ENCODE data around the gene HTR1B.

The HTR1B gene

DNA sequence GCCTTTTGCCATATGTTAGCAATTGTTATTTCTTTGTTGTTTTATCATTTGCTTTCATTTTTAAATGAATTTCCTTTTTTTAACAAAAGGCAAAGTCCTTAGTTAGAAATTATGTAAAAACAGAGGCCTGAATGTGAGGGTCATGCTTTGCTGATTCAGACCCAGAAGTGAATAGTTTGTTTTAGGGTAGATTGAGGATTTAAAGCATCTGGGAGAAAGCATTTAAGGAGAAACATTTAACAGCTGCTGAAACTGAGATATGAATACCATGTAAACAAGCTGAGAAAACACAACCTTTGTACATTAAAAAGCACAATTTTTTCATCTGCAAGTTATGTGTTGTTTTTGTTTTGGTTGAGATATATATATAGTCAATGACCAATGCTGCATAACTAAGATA lies 8.0 kb downstream of the HTR1B start:
- no peaks in the 10 kb centered on the region for H3K9me3 ChIP-seq (ENCODE audit: control insufficient read depth, insufficient read depth, low read length)
- no peak overlapping the region for H3K27ac ChIP-seq (ENCODE audit: low read depth, low read length)
- no peak overlapping the region; the same call in 1 of the 2 replicates for H3K4me3 ChIP-seq (ENCODE audit: low read depth, low read length)
- H3K9ac ChIP-seq (ENCODE audit: low read depth, low read length) = no peak overlapping the region
- H3K4me1 ChIP-seq (ENCODE audit: control insufficient read depth, insufficient read depth, low read length) = peaks cover 48% of the 10 kb centered on the region
- no peaks in the 10 kb centered on the region for H3K36me3 ChIP-seq (ENCODE audit: control insufficient read depth, insufficient read depth, low read length)
- no peaks in the 10 kb centered on the region for H3K27me3 ChIP-seq (ENCODE audit: control insufficient read depth, insufficient read depth, low read length)

DNA sequence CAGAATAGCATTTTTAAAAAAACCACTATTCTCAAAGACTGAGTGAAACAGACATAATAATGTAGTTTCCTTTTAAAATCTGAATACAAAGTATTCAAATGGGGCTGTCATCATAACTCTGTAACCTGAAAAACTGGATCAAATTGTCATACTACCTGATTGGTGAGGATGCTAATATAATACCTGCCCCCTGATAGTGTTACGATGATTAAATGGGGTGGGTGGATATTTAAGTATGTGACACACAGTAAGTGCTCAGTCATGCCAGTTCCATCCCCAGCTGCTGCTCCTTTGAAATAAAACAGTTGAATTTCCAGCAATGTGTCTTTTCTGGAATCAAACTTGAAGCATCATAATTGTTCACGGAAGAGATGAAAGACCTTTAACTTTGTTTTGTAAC lies 8.9 kb downstream of the HTR1B start:
- H3K9ac ChIP-seq (ENCODE audit: low read depth, low read length) = no peak overlapping the region
- no peaks in the 10 kb centered on the region for H3K36me3 ChIP-seq (ENCODE audit: control insufficient read depth, insufficient read depth, low read length)
- peaks cover 41% of the 10 kb centered on the region for H3K4me1 ChIP-seq (ENCODE audit: control insufficient read depth, insufficient read depth, low read length)
- H3K4me3 ChIP-seq (ENCODE audit: low read depth, low read length) = no peak overlapping the region
- no peaks in the 10 kb centered on the region for H3K27me3 ChIP-seq (ENCODE audit: control insufficient read depth, insufficient read depth, low read length)
- no peak overlapping the region for H3K27ac ChIP-seq (ENCODE audit: low read depth, low read length)
- H3K9me3 ChIP-seq (ENCODE audit: control insufficient read depth, insufficient read depth, low read length) = no peaks in the 10 kb centered on the region

DNA sequence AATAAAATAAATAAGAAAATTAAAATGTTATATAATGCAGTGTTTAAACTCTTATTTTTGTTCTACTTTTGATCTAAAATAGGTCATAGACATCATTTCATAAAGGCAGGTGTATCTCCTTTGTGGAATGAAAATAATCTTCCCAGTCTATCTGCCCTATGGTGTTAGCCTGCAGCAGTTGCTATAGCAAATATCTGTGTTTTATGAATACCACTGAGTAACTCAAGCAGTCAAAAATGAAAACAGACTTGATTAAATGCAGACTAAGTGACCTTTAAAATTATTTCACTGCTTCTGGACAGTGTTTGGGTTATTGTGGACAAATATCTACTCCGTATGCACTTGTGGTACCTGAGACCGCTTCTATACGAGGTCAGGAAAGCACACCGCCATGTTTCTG lies 11.8 kb downstream of the HTR1B start:
- H3K36me3 ChIP-seq (ENCODE audit: control insufficient read depth, insufficient read depth, low read length) = no peaks in the 10 kb centered on the region

DNA sequence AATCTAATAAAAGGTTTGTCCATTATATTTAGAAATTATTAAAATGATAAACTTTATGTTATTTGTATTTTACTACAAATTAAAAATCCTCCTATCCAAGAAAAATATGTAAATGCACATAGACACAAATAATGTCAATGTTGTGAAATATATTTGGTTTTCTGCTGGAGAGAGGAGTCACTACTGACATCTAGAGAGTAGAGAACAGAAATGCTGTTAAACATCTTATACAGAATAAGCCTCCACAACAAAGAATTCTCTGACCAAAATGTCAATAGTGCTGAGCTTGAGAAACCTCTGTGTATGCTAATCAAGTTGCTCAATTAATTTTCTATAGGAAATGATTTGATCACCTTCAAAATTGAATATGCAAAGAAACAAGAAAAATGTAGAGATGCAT lies 12.4 kb downstream of the HTR1B start:
- H3K9ac ChIP-seq (ENCODE audit: low read depth, low read length) = no peak overlapping the region

More for the DNA sequence above, 11.8 kb downstream of the HTR1B start:
- no peaks in the 10 kb centered on the region for H3K27me3 ChIP-seq (ENCODE audit: control insufficient read depth, insufficient read depth, low read length)
- no peak overlapping the region for H3K27ac ChIP-seq (ENCODE audit: low read depth, low read length)
- no peak overlapping the region for H3K9ac ChIP-seq (ENCODE audit: low read depth, low read length)
- H3K9me3 ChIP-seq (ENCODE audit: control insufficient read depth, insufficient read depth, low read length) = no peaks in the 10 kb centered on the region
- H3K4me1 ChIP-seq (ENCODE audit: control insufficient read depth, insufficient read depth, low read length) = peaks cover 44% of the 10 kb centered on the region
- no peak overlapping the region for H3K4me3 ChIP-seq (ENCODE audit: low read depth, low read length)

DNA sequence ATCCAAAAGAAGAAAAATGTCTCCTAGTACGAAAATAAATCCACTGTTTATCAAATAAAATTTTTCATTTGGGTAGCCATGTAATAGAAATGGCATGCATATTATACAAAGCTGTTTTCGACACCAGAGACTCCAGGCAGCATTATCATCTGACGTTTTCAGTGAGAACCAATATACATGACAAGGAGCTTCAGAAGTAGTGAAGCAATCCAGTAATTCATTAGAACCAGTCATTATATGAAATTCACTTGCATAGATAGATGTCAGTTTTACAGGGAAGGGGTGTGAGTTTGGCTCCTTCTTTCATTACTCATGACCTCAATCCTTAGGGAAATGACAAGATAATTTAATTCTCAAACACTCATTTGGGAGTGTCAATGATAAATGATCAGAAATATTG lies 14.7 kb downstream of the HTR1B start:
- Histone ChIP-seq H3K9ac (ENCODE audit: low read depth, low read length) (no peak overlapping the region), H3K36me3 (ENCODE audit: control insufficient read depth, insufficient read depth, low read length) (no peaks in the 10 kb centered on the region), H3K9me3 (ENCODE audit: control insufficient read depth, insufficient read depth, low read length) (no peaks in the 10 kb centered on the region), H3K27me3 (ENCODE audit: control insufficient read depth, insufficient read depth, low read length) (no peaks in the 10 kb centered on the region), H3K27ac (ENCODE audit: low read depth, low read length) (no peak overlapping the region), H3K4me1 (ENCODE audit: control insufficient read depth, insufficient read depth, low read length) (peaks cover 25% of the 10 kb centered on the region), H3K4me3 (ENCODE audit: low read depth, low read length) (no peak overlapping the region)

More for the DNA sequence above, 12.4 kb downstream of the HTR1B start:
- no peaks in the 10 kb centered on the region for H3K36me3 ChIP-seq (ENCODE audit: control insufficient read depth, insufficient read depth, low read length)
- H3K27me3 ChIP-seq (ENCODE audit: control insufficient read depth, insufficient read depth, low read length) = no peaks in the 10 kb centered on the region
- H3K9me3 ChIP-seq (ENCODE audit: control insufficient read depth, insufficient read depth, low read length) = no peaks in the 10 kb centered on the region
- no peak overlapping the region for H3K27ac ChIP-seq (ENCODE audit: low read depth, low read length)
- H3K4me1 ChIP-seq (ENCODE audit: control insufficient read depth, insufficient read depth, low read length) = peaks cover 44% of the 10 kb centered on the region
- H3K4me3 ChIP-seq (ENCODE audit: low read depth, low read length) = no peak overlapping the region

DNA sequence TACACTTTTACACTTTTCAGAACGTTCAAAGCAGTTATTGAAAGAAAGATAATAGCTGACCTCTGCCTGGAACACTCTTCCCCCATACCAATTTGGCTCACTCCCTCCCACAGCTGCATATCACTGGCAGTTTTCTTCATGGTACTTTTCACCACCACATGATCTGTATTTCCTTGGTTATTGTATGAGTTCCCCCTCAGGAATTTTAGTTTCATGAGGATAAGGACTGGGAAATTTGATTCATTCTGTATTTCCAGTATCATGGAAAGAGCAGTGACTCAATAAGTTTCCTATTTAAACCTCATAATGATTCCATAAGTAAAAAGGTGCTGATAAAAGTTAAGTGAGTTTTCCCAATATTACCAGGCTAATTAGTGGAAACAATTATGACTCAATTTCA lies 16.0 kb downstream of the HTR1B start:
- no peak overlapping the region for H3K27ac ChIP-seq (ENCODE audit: low read depth, low read length)
- no peaks in the 10 kb centered on the region for H3K36me3 ChIP-seq (ENCODE audit: control insufficient read depth, insufficient read depth, low read length)
- H3K4me1 ChIP-seq (ENCODE audit: control insufficient read depth, insufficient read depth, low read length) = peaks cover 25% of the 10 kb centered on the region
- H3K27me3 ChIP-seq (ENCODE audit: control insufficient read depth, insufficient read depth, low read length) = no peaks in the 10 kb centered on the region
- H3K9ac ChIP-seq (ENCODE audit: low read depth, low read length) = no peak overlapping the region
- no peak overlapping the region for H3K4me3 ChIP-seq (ENCODE audit: low read depth, low read length)
- no peaks in the 10 kb centered on the region for H3K9me3 ChIP-seq (ENCODE audit: control insufficient read depth, insufficient read depth, low read length)

DNA sequence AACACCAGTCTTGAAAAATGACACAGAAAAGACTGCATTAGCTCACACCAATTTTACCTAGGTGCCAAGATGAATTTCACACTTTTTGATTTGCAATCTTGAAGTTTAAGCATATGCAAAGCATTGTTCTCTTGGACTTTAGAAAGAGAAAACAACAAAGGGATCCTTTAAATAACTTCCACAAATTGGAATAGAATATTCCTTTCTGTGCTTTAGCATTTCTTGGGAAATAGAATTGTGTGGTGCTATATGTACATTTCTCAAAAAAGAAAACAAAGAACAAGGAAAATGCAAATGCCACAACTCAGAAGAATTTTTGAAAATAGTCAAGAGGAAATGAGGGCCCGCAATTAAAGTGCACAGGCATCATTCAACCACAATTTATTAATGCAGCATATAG lies 17.0 kb downstream of the HTR1B start:
- Histone ChIP-seq H3K9me3 (ENCODE audit: control insufficient read depth, insufficient read depth, low read length) (no peaks in the 10 kb centered on the region), H3K27ac (ENCODE audit: low read depth, low read length) (no peak overlapping the region), H3K4me3 (ENCODE audit: low read depth, low read length) (no peak overlapping the region), H3K27me3 (ENCODE audit: control insufficient read depth, insufficient read depth, low read length) (no peaks in the 10 kb centered on the region), H3K4me1 (ENCODE audit: control insufficient read depth, insufficient read depth, low read length) (peaks cover 25% of the 10 kb centered on the region), H3K36me3 (ENCODE audit: control insufficient read depth, insufficient read depth, low read length) (no peaks in the 10 kb centered on the region), H3K9ac (ENCODE audit: low read depth, low read length) (no peak overlapping the region)

DNA sequence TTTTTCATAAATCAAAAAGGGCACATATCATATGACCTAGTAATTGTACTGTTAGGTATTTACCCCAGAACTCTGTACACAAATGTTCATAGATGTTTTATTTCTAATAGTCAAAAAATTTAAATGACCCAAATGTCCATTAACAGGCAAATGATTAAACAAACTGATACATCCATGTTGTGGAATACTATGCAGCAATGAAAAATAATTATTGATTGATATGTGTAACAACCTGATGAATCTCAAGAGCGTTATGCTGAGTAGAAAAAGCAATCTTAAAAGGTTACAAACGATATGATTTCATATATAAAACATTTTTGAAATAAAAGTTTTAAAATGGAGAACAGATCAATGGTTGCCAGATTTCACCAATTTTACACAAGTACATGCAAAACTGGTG lies 18.1 kb downstream of the HTR1B start:
- H3K27ac ChIP-seq (ENCODE audit: low read depth, low read length) = no peak overlapping the region
- H3K9me3 ChIP-seq (ENCODE audit: control insufficient read depth, insufficient read depth, low read length) = no peaks in the 10 kb centered on the region
- H3K27me3 ChIP-seq (ENCODE audit: control insufficient read depth, insufficient read depth, low read length) = no peaks in the 10 kb centered on the region

DNA sequence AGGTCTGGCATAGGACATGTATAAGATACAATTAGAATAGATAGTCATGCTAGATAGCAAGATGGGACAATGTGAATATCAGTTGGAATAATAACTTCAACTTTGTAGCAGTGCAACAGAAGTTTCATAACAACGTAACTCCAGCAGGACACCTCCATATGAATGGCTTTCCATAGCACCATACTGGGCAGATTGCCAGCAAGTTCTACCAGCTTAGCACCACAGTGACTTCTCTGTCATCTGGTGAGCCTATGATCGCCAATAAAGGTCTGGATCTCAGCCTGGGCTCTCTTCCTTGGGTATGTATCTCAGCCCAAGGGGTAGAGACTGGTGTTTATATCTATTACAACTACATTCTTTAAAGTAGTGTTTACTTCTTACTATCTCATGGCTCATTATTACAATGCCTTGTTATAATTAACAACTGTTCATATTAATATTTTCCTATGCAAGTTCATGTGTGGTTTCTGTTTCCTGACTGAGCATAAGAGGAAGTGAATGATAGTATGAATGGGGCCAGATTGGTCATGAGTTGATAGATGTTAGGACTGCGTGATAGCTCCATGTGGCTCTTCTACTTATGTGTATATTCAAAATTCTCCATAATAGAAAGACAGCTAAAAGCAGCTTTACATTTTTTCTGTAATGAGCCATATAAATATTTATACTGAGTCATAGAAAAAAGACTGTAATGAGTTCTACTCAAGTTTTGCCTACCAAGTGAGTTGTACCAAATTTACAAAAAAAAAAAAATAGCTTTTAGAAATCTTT lies 22.9 kb downstream of the HTR1B start:
- Histone ChIP-seq H3K27ac (ENCODE audit: low read depth, low read length) (no peak overlapping the region), H3K36me3 (ENCODE audit: control insufficient read depth, insufficient read depth, low read length) (no peaks in the 10 kb centered on the region), H3K4me1 (ENCODE audit: control insufficient read depth, insufficient read depth, low read length) (0 out of 2 replicates have a peak, but pooled peaks cover 4% of the 10 kb centered on the region), H3K9me3 (ENCODE audit: control insufficient read depth, insufficient read depth, low read length) (no peaks in the 10 kb centered on the region), H3K27me3 (ENCODE audit: control insufficient read depth, insufficient read depth, low read length) (no peaks in the 10 kb centered on the region), H3K4me3 (ENCODE audit: low read depth, low read length) (no peak overlapping the region), H3K9ac (ENCODE audit: low read depth, low read length) (no peak overlapping the region)

More for the DNA sequence above, 18.1 kb downstream of the HTR1B start:
- H3K9ac ChIP-seq (ENCODE audit: low read depth, low read length) = no peak overlapping the region
- H3K4me1 ChIP-seq (ENCODE audit: control insufficient read depth, insufficient read depth, low read length) = peaks cover 25% of the 10 kb centered on the region
- H3K36me3 ChIP-seq (ENCODE audit: control insufficient read depth, insufficient read depth, low read length) = no peaks in the 10 kb centered on the region
- H3K4me3 ChIP-seq (ENCODE audit: low read depth, low read length) = no peak overlapping the region

DNA sequence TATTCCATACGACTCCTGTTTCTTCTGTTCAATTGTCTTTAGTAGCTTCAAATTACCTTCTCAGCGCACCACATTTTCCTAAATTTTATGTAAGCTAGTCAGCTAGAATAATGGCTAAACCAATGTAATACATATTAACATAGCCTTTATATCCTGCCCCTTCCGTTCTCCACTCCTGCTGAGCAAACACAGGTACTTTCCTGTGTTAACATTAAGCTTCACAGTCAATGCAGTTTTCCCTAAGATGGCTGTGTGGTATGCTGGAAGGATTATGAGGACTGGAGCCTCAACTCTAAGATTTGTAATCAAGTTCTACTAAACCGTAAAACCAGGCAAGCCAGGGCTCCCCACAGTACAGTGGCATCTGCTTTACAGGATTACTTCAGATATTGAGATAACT lies 29.4 kb downstream of the HTR1B start:
- Histone ChIP-seq H3K4me3 (ENCODE audit: low read depth, low read length) (no peak overlapping the region), H3K36me3 (ENCODE audit: control insufficient read depth, insufficient read depth, low read length) (no peaks in the 10 kb centered on the region), H3K9me3 (ENCODE audit: control insufficient read depth, insufficient read depth, low read length) (no peaks in the 10 kb centered on the region), H3K9ac (ENCODE audit: low read depth, low read length) (no peak overlapping the region), H3K27ac (ENCODE audit: low read depth, low read length) (no peak overlapping the region), H3K27me3 (ENCODE audit: control insufficient read depth, insufficient read depth, low read length) (no peaks in the 10 kb centered on the region), H3K4me1 (ENCODE audit: control insufficient read depth, insufficient read depth, low read length) (peaks cover 14% of the 10 kb centered on the region)

DNA sequence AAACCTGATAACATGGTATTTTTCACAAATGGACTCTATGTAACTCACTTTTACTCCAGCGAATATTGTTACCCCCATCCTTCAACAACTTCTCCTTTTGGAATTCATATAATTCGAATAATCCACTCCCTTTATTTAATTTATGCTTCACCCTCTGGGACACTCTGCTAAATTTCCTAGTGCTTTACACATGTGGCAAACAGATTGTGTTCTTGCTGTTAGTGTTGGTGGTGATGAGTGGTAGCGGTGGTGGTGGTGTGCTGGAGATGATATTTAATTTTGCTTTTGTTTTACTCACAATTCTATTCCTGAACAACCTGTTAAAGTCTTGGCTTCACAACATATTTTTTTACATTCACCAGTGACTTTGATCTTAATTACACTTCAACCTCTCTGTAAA lies 32.8 kb downstream of the HTR1B start:
- H3K4me1 ChIP-seq (ENCODE audit: control insufficient read depth, insufficient read depth, low read length) = peaks cover 11% of the 10 kb centered on the region
- H3K27me3 ChIP-seq (ENCODE audit: control insufficient read depth, insufficient read depth, low read length) = no peaks in the 10 kb centered on the region
- H3K4me3 ChIP-seq (ENCODE audit: low read depth, low read length) = no peak overlapping the region
- H3K36me3 ChIP-seq (ENCODE audit: control insufficient read depth, insufficient read depth, low read length) = no peaks in the 10 kb centered on the region
- H3K9me3 ChIP-seq (ENCODE audit: control insufficient read depth, insufficient read depth, low read length) = no peaks in the 10 kb centered on the region
- H3K9ac ChIP-seq (ENCODE audit: low read depth, low read length) = no peak overlapping the region
- H3K27ac ChIP-seq (ENCODE audit: low read depth, low read length) = no peak overlapping the region
